ENCODE measurements around the gene STRA8. TPM values are rescaled to one million over a fixed set of nuclear protein-coding genes. Genes with fewer than 3 reads are reported as not detected.

Gene STRA8
- total RNA-seq, 1 experiment from 2014 or later, result not detected

- no peaks in the 10 kb centered on the region for H3K36me3 ChIP-seq (ENCODE audit: low read depth)
- H3K9me2 ChIP-seq (ENCODE audit: insufficient read depth), result no peaks in the 10 kb centered on the region
- no peaks in the 10 kb centered on the region for H3K27me3 ChIP-seq (ENCODE audit: insufficient read depth, low read depth)
- H3K27ac ChIP-seq, result no peak overlapping the region
- no peaks in the 10 kb centered on the region for H4K20me1 ChIP-seq (ENCODE audit: insufficient read depth)
- intact Hi-C loops (cut with micrococcal nuclease; ENCODE audit: unreplicated experiment), result no loop called here
- CTCF ChIA-PET, result no interaction called here
- BruUV-seq (replicated peaks), result no TSS peak
- DNase-seq, result no peak
- POLR2A ChIA-PET (ENCODE audit: unreplicated experiment), result no interaction called here
- H3K4me3 ChIP-seq, result no peak overlapping the region
- no peak overlapping the region for H3K4me2 ChIP-seq
- TF ChIP-seq CTCF (conservative IDR thresholded peaks at IDR 0.05) (no peak), EZH2 (IDR thresholded peaks at IDR 0.05; ENCODE audit: low read depth) (no peak)
- no peaks in the 10 kb centered on the region for H3F3A ChIP-seq (ENCODE audit: insufficient read depth, low read depth)
- no peaks in the 10 kb centered on the region for H3K4me1 ChIP-seq (replicated peaks; ENCODE audit: insufficient read depth)
- H2AFZ ChIP-seq, result no peak overlapping the region
- no peaks in the 10 kb centered on the region for H3K79me2 ChIP-seq (ENCODE audit: low read depth)
- H3K9me3 ChIP-seq (ENCODE audit: insufficient read depth, low read depth), result no peaks in the 10 kb centered on the region
Measured at GRCh38 chr7:135189221-135189662, 44.4 kb upstream of the STRA8 start.

- H3K9me2 ChIP-seq (ENCODE audit: insufficient read depth), result no peaks in the 10 kb centered on the region
- H3K27ac ChIP-seq, result no peak overlapping the region
- H3K79me2 ChIP-seq (ENCODE audit: low read depth), result no peaks in the 10 kb centered on the region
- POLR2A ChIA-PET (ENCODE audit: unreplicated experiment), result interaction anchor here (0.6 kb wide), 1 partner anchor 15 kb away, joined by 5 read pairs; no protein-coding TSS in a partner anchor
- TF ChIP-seq CTCF (conservative IDR thresholded peaks at IDR 0.05), result no peak
- no peak for TF ChIP-seq EZH2 (IDR thresholded peaks at IDR 0.05; ENCODE audit: low read depth)
- no peaks in the 10 kb centered on the region for H3K9me3 ChIP-seq (ENCODE audit: insufficient read depth, low read depth)
- no peaks in the 10 kb centered on the region for H3K4me1 ChIP-seq (replicated peaks; ENCODE audit: insufficient read depth)
- no peak overlapping the region for H3K4me3 ChIP-seq
- DNase-seq, result no peak
- no peaks in the 10 kb centered on the region for H3K36me3 ChIP-seq (ENCODE audit: low read depth)
- no peaks in the 10 kb centered on the region for H3F3A ChIP-seq (ENCODE audit: insufficient read depth, low read depth)
- no TSS peak for BruUV-seq (replicated peaks)
- H2AFZ ChIP-seq, result no peak overlapping the region
- CTCF ChIA-PET, result no interaction called here
- no peaks in the 10 kb centered on the region for H3K27me3 ChIP-seq (ENCODE audit: insufficient read depth, low read depth)
- no peaks in the 10 kb centered on the region for H4K20me1 ChIP-seq (ENCODE audit: insufficient read depth)
- no peak overlapping the region for H3K4me2 ChIP-seq
- intact Hi-C loops (cut with micrococcal nuclease; ENCODE audit: unreplicated experiment), result no loop called here
Measured at GRCh38 chr7:135189961-135190360, 43.7 kb upstream of the STRA8 start.

- Histone ChIP-seq H4K20me1 (ENCODE audit: insufficient read depth) (no peaks in the 10 kb centered on the region), H3K9me2 (ENCODE audit: insufficient read depth) (no peaks in the 10 kb centered on the region), H3K4me1 (replicated peaks; ENCODE audit: insufficient read depth) (no peaks in the 10 kb centered on the region), H3K9me3 (ENCODE audit: insufficient read depth, low read depth) (no peaks in the 10 kb centered on the region), H3K27ac (no peak overlapping the region), H3K4me3 (no peak overlapping the region), H3K27me3 (ENCODE audit: insufficient read depth, low read depth) (no peaks in the 10 kb centered on the region), H3K36me3 (ENCODE audit: low read depth) (no peaks in the 10 kb centered on the region), H3K79me2 (ENCODE audit: low read depth) (no peaks in the 10 kb centered on the region), H3K4me2 (no peak overlapping the region), H3F3A (ENCODE audit: insufficient read depth, low read depth) (no peaks in the 10 kb centered on the region), H2AFZ (no peak overlapping the region)
- POLR2A ChIA-PET (ENCODE audit: unreplicated experiment), result interaction anchor here (0.7 kb wide), 1 partner anchor 193 kb away, joined by 7 read pairs; no protein-coding TSS in a partner anchor
- no TSS peak for BruUV-seq (replicated peaks)
- CTCF ChIA-PET, result no interaction called here
- DNase-seq, result no peak
- intact Hi-C loops (cut with micrococcal nuclease; ENCODE audit: unreplicated experiment), result no loop called here
- TF ChIP-seq CTCF (conservative IDR thresholded peaks at IDR 0.05), result no peak
- no peak for TF ChIP-seq EZH2 (IDR thresholded peaks at IDR 0.05; ENCODE audit: low read depth)
Measured at GRCh38 chr7:135190703-135191102, 42.9 kb upstream of the STRA8 start.

Data from PC-9 (cell line).